Measurements from ENCODE around the gene EFCAB10. TPM values are rescaled to one million over a fixed set of nuclear protein-coding genes. Genes with fewer than 3 reads are reported as not detected.
A peak's percentile ranks its signal among the peaks of the same experiment; 100 is the strongest.

The EFCAB10 gene, protein sequence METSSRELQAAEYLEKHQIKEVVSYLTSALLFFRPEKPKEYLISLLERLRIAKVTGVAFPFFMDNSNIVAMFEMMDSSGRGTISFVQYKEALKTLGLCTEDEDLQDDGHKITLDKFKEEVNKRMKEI
- not detected in 2 replicates for total RNA-seq (2014; rRNA removed; shearing (Covaris generic))

DNA sequence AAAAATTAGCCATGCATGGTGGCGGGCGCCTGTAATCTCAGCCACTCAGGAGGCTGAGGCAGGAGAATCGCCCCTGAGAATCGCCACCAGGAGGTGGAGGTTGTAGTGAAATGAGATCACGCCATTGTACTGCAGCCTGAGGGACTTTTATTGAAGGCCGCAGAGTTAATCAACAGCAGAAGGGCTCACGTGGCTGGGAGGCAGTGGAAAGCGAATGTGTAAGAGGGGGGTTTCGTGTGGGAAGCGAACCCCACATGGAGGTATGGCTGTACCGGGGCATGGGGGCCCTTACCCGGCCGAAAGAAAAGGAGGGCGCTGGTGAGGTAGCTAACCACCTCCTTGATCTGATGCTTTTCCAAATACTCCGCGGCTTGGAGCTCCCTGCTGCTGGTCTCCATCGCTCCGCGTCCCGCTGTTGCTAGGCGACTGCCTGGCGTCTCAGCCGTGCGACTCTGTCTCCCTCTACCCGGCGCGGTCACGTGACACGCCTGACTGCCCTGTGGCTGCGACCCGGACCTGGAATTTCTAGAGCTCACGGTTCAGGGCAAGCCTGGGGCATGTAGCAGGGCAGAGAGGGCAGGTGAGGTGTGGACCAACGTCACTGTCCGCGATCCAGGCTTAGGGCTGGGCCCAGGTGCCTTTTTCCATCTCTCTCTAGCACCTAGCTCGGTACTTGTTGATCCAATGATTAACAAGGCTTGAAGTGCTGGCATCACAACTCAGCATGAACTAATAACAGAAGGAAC lies at the start of gene EFCAB10:
Gene EFCAB10 (minus strand): TSS at position 428 of the 746 bp plus-strand sequence. CDS start 30 bp downstream, at position 398.
- peak; percentile 59 for DNase-seq (ENCODE audit: low read depth)

DNA sequence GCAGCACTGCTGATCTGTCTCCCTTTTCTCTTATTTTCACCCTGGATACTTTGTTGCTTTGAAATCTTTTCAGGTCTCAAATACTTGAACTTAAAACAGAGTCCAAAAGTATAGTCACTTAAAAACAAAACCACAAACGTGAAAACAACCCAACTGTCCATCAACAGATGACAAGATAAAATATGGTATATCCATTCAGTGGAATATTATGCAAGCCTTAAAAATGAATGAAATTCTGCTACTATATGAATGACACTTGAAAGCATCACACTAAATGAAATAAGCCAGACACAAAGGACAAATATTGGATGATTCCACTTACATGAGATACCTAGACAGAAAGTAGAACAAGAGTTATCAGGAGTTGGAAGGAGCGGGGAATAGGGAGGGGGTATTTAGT lies 44.7 kb upstream of the EFCAB10 start:
- DNase-seq (ENCODE audit: low read depth) = no peak

DNA sequence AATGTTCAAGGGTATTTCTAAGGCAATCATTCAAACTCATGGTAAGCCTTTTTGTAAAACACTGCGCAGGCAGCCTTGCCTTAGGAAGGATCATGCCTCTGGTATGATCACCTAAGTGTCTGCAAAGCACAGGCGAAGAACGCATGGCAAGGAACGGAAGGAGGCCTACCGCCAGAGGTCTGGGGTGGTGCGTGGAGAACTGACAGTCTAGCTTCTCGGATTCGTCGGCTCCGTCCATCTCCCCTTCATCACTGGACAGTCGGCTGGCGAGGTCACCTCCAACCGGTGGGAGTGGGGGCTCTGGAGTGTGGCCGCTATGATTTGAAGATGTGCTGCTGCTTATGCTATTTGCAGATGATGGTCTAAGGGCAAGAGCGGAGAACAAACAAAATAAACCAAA lies 42.6 kb upstream of the EFCAB10 start:
- no peak for DNase-seq (ENCODE audit: low read depth)

DNA sequence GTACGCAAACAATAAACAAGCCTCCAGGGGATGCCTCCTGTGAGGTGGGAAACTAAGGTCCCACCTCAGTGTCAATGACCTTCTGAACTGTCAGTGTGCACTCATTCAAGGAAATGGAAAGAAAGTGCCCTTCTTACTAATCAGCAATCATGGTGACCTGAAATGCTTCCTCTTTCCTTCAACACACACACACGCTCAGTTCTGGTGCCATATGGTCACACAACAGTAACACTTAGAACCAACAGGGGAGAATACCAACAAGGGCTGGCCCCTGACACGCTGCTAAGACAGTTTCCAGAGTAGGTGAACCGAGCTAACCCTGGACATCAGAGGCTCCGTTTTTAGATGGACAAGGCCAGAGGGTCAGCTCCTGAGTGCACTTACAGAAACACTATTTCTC lies 42.1 kb upstream of the EFCAB10 start:
- no peak for DNase-seq (ENCODE audit: low read depth)

DNA sequence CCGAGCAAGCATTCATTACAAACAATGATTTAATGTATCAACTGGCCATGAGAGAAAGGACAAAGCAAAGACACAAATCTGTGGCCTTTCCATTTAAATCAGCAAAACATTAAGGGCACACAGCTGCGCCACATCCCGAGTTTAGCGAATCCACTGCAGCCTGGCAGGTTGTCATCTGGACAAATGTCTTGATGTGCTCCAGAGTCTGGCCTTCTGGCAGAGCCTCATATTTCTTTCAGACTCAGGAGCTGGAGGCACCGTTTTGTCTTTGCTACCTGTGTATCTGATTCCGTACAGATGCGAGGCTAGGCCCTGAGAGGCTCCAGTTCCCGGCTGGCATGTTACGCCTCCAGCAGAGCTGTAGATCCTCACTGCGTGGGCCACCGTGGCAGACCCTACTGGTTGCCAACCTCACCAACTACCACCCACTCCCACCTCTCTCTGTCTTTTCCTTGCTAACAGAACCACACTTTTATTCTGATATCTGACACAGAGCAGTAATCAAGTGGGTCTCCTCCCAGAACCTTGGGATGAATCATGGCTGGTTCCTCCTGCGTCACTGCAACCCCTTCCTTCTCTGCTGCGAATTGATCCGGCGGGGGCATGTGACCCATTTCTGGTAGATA lies 40.9 kb upstream of the EFCAB10 start:
- no peak for DNase-seq (ENCODE audit: low read depth)

DNA sequence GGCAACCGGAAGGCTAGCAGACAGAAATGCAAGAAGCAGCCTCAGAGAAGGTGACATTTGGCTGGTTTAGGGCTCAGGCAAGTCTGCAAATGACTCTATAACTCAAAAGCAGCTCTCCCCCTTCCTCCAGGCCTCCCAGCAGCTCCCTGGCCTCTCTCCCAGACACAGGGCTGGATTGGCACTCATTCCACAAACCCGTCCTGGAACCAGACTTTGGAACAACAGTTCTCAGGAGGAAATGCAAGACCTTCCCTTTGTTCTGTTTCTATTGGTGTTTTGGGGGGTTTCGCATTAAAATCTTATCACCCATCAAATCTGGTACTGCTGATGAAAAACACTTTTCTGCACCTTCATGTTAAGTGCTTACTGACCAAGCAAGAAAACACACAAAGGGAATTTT lies 40.3 kb upstream of the EFCAB10 start:
- DNase-seq (ENCODE audit: low read depth) = no peak

DNA sequence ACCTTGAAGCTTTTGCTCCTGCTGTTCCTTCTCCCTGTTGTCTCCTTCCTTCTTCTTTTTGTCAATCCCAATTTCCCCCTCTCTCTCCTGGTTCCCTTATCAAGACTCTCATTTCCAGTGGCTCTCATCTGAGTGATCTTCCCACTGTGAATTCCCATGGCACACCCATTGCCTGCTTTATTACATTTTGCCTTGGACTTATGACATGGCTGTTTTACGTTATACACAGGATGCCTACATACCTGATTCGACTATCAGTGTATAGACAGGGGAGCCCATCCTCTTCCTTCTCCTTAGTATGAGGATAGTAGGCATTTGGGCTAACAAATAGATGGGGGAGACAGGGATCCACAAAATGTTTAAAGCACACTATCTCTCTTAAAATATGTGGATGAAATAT lies 39.9 kb upstream of the EFCAB10 start:
- DNase-seq (ENCODE audit: low read depth) = no peak

DNA sequence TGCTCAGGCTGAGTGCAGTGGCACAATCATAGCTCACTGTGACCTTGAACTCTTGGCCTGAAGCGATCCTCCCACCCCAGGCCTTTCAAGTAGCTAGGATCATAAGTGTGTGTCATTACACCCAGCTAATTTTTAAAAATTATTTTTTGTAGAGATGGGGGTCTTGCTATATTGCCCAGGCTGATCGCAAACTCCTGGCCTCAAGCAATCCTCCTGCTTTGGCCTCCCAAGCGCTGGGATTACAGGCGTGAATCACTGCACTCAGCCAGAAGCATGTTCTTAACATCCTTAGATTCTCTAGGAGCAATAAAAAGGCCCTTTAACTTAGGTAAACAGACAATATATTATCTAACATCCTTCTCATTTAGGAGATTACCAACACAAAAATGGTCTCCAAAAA lies 38.3 kb upstream of the EFCAB10 start:
- DNase-seq (ENCODE audit: low read depth) = no peak

DNA sequence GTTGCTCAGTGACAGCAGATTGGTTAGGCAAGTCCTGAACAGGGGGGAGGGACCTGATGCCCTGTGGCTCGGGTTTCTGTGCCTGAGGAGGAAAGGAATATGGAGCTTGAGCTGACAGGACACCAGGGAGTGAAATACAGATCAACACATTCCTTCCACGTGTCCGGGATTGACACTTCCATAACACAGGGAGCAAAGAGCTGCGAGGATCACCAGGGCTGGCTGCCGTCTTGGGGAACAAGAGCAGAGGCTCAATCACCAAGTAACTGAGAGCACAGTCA lies 36.7 kb upstream of the EFCAB10 start:
- DNase-seq (ENCODE audit: low read depth) = no peak

DNA sequence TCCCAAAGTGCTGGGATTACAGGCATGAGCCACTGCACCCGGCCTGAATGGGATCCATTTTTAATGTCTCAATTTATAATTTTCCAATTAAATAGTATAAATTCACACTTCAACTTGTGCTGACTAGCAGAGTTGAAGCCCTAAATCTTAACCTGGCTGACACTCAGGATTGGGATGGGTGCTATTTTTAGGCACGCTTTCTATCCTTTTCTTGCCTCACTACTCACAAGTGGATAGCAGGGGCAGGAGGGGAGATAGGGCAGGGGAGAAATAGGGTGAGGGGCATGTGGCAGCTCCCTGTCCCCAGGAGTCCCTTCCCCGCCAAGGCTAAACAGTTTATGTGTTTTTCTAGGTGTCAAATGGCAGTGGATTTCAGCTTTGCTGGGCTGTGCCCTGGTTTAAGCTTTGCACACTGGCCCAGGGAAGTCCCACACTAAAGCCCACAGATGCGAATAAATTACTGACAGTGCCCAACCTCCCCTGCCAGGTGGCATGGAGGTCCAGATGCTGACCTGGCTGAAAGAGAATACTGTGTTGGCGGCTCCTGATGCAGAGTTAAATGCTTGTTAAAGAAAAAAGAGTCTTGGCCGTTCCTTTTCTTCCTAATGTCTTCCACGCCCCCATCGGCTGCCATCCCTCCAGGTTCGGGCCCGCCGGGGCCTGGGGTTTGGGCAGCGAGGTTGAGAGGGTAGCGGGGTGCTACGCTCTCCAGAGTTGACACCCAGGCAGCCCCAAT lies 36.2 kb upstream of the EFCAB10 start:
- no peak for DNase-seq (ENCODE audit: low read depth)

DNA sequence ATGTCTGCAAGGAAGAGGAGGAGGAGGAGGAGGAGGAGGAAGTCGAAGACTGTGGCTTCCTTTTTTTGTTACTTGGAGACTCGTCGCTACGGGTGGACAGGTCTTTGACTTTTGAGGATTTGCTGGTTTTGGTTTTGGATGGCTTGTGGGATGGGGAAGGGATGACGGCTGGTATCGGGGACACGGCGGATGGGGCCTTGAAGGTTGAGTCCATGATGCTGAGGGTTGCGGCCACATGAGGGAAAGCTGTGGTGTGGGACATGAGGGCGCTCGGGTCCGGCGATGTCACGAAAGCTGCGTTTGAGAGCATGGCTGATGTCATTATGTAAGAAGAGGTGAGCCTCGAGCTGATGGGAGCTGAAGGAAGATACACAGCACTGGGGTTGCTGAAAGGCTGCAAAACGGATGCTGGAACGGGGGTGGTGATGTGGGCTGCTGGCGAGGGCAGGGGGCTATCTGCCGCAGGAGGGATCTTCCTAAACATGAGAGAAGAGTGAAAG lies 33.1 kb upstream of the EFCAB10 start:
- no peak for DNase-seq (ENCODE audit: low read depth)

DNA sequence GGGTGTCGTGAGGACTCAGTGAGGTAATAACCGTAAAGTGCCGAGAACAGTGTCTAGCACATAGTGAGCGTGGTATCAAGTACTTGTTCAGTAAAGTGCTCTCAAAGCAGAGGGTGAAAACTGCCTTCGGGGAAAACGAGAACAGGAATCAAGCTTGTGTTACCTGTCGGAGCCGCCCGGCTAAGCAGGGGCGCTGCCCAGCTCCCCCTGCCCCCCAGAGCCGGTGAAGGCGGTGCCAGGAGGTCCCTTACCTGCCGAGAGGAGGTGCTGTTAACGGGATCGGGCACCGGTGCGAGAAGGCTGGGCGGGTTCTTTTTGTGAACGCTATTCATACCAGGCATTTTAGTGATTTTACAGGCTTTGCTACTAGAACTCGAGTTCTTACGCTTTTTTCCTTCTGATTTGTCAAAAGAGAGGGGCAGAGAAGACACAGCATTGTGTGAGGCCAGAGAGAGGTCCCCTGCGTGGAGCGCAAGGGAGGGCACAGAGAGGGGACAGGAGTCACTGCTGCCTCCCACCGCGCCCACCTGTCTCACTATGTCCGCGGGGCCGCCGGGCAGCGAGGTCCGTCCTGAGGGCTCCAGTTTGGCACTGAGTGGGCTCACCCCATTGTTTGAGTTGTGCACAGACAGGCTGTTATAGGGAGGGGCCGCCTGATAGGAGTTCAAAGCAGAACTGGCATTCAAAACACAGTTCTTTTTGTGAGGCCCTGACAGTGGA lies 32.5 kb upstream of the EFCAB10 start:
- DNase-seq (ENCODE audit: low read depth) = no peak

DNA sequence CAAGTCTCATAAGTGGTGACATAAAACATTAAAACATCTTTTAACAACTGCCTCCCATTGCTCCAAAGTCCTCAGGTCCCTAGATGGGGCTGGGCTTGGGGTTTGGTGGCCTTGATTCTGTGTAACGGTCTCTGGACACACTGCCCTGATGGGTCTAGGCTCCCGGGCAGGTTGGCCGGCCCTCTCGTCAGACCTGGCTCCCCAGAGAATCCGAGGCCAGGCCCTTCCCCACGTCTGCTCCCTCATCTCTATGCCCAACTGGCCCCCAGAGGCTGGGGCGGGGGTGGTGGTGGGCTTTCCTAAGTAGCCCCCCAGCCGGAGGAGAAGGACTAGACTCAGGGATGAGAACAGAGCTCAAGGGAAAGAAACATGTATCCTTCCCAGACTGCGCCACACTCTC lies 31.5 kb upstream of the EFCAB10 start:
- no peak for DNase-seq (ENCODE audit: low read depth)

DNA sequence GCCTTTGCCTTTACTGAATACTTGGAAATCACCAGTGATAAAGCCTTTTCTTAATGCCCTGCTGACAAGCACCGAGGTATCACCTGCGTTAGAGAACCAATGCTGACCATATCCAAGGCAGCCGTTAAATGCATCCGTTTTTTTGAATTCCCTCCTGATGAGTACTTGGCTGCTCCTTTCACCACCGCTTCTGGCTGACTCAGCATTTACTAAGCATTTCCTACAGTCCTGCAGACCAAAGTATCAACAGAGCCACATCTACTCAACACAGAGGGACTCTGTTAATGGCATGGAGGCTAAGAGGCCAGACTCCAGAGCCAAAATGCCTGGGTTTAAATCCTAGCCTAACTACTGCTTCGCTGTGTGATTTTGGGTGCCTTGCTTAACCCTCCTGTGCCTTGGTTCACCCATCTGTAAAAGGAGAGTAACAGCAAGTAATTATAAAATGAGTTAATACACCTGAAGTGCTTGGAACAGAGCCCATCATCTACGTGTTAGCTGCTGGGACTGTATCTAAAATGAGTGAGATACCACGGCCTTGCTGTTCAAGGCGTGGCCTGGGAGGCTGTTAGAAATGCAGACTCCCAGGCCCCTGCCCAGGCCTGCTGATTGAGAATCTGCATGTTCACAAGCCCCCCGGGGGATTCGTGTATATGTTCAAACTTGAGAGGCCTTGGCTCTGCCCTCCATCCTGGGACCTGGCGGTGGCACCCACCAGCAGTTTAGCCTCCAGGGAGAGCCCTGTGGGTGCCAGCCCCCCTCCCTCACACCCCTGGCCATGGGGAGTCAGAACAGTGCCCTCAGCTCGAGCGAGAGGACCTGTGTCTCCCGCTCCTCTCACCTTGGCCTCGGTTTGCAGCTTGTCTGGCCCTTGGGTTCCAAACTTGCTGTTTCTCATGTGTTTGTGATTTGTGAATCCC lies 30.8 kb upstream of the EFCAB10 start:
- no peak for DNase-seq (ENCODE audit: low read depth)

DNA sequence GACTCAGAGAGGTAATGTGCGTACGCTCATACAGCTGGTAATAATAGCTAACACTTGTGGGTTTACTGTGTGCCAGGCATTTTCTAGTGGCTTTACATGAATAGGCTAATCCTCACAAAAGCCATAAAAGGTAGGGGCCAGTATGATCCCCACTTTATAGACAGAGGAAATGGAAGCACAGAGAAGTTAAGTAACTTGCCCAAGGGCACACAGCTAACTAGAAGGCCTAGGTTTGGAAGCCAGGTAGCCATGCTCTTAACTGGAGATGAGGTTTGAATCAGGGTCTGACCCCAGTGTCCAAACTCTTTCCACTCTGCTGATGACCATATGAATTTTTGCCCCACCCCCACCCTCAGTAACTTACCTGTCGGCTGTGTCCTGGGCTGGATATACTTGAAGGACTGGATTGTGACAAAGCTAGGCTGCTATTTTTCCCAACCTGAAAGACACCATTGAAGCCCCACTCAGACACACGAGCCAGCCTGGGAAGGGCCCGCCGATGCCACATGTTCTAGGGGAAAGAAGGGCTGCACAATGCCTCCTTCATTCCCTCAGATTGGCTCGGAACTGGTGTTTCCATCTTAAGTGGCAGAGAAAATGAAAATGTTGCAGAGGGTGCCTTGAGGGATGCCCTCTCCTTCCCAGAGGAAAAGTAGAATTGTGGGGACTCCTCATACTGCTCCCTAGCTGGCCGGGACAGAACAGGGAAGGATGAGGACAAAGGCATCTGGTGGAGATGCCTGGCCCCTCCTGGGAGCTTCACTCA lies 29.1 kb upstream of the EFCAB10 start:
- DNase-seq (ENCODE audit: low read depth) = no peak

DNA sequence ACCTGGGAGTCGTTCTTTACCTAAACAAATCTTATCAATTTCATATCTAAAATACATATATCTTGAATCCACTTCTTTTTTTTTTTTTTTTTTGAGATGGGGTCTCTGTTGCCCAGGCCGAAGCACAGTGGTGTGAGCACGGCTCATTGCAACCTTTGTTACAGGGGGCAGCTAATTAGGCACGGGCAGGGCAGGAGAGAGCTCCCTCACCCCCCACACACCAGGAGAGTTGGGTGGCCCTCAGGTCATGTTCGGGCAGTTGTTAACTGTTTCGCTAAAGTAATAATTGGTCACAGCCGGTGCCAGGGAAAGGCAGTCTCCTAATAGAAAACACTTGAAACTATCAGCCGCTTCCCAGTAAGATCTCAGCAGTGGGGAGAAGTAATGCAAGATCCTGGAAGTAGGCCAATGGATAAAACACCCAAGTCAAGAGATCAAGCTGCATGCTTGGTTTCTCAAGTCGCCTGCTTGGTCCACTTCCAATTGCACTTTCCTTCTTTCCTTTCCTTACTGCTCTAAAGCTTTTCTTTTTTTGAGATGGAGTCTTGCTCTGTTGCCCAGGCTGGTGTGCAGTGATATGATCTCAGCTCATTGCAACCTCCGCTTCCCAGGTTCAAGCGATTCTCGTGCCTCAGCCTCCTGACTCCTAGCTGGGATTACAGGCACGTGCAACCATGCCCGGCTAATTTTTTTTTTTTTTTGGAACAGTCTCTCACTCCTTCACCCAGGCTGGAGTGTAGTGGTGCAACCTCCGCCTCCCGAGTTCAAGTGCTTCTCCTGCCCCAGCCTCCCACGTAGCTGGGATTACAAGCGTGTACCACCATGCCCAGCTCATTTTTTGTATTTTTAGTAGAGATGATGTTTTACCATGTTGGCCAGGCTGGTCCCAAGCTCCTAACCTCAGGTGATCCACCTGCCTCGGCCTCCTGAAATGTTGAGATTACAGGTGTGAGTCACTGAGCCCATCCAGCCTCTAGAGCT lies 21.3 kb upstream of the EFCAB10 start:
- peak; percentile 9 for DNase-seq (ENCODE audit: low read depth)

DNA sequence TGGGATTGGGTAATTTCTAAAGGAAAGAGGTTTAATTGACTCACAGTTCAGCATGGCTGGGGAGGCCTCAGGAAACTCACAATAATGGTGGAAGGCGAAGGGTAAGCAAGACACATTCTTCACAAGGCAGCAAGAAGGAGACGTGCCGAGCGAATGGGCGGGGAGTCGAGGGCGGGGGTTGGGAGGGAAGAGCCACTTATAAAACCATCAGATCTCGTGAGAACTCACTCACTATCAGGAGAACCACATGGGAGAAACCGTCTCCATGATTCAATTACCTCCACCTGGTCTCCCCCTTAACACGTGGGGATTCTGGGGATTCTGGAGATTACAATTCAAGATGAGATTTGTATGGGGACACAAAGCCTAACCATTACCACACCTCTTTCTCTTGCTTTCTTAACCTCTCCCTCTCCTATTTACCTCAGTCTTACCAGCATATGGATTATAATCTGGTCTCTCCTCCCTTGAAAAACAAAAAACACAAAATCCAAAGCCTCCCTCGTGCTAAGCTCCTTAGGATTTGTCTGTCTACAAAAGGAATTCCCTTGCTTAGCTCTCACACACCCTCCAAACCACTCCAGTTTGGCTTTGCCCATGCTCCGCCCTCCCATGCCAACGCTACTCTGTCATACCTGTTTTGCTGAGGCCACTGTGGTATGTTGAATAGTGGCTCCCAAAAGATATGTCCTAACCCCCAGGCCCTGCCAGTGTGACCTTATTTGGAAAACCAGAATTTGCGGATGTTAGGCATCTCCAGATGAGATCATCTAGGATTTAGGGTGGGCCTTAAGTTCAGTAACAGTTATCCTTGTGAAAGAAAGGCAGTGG lies 19.6 kb upstream of the EFCAB10 start:
- no peak for DNase-seq (ENCODE audit: low read depth)

DNA sequence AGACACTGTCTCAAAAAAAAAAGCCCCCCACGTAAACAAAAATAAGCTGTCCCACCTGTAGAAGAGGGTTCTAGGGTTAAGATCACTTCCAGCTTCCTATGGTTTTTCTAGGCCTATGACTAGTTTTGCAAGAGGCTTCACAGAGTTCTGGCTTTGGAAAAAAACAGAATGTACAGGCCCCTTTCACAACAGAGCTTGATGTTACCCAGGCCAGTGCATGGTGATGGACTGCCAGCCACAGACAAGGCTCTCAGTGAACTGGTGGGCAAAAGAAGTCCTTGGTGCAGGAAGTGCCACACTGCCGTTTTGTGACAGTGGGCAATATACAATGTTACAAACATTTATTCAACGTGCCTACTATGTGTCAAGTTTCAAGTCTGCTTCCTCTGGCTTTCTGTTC lies 18.3 kb upstream of the EFCAB10 start:
- no peak for DNase-seq (ENCODE audit: low read depth)
